Frontal cortex (tissue), 4 donors: ENCODE results near the gene ZMAT3. TPM values are rescaled to one million over a fixed set of nuclear protein-coding genes. Genes with fewer than 3 reads are reported as not detected.

Experiments
- DNase-seq, 2 donors: peaks; one replicate each; pipeline ENCODE4 v3.0.0; 2012; ENCODE audit warnings: low spot score in 2 of 2
- FAIRE-seq: peaks from 2 replicates; lab custom pipeline; 2012; peaks lifted over from hg19 to GRCh38; lab: Jason Lieb, UNC
- total RNA-seq: library from RNA; depleted of rRNA; stranded (reverse); fragments of >200 nt; gene quantifications from one replicate; pipeline ENCODE4 v1.2.3, GENCODE V29; 2014
- donor health status: control.
- donor health status: control.
- donor health status: control.

ZMAT3 gene
- total RNA-seq, 1 donor from 2014 or later = 6.1 TPM

- DNase-seq = no peak
Observed at GRCh38 chr3:179028408-179028807, 43.2 kb downstream of the ZMAT3 start.

GRCh38 chr3:179027326-179027900, 44.2 kb downstream of the ZMAT3 start:
- no peak for FAIRE-seq
- DNase-seq = no peak

More at GRCh38 chr3:179028408-179028807, 43.2 kb downstream of the ZMAT3 start:
- no peak for FAIRE-seq

- FAIRE-seq (no peak), DNase-seq (no peak)
Observed at GRCh38 chr3:179026636-179027035, 45.0 kb downstream of the ZMAT3 start.

DNA sequence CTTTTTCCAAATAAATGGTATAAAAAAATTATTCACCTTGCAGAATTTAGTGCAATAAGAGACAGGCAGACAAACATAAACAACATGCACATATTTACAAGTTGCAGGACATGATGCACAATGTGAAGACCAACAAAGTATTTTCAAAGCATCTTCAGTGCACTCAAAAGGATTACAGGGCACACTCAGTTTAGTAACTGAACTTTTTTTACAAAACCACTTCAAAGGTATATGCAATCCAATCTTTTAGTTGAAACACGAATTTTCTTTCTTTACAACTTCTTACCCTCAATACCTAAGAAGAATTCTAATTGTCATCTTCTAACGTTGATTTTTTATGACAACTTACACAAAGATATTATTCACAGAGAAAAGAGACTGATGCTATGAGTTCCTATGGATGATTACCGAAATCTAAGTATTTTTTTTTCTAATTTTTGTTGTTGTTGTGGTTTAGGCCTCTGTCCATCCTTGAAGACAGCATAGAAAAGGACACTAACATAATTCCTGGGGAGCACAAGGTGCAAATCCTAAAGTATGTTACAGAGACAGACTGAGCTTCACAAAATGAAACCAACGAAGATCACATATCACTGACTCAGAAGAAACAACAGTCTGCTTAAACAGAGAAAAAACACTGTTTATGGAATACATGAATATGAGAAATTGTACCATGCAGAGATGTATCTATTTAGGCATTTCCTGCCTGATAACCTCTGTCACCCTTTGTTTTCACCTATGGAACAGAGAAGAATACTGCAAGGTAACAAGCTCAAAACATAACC, 50.3 kb downstream of the ZMAT3 start:
- FAIRE-seq = no peak
- DNase-seq = no peak

GRCh38 chr3:179020112-179020511, 51.5 kb downstream of the ZMAT3 start:
- no peak for DNase-seq
- no peak for FAIRE-seq

GRCh38 chr3:179018808-179019207, 52.8 kb downstream of the ZMAT3 start:
- no peak for FAIRE-seq
- no peak for DNase-seq

GRCh38 chr3:179016979-179017670, 54.5 kb downstream of the ZMAT3 start:
- no peak for DNase-seq
- FAIRE-seq = no peak

DNA sequence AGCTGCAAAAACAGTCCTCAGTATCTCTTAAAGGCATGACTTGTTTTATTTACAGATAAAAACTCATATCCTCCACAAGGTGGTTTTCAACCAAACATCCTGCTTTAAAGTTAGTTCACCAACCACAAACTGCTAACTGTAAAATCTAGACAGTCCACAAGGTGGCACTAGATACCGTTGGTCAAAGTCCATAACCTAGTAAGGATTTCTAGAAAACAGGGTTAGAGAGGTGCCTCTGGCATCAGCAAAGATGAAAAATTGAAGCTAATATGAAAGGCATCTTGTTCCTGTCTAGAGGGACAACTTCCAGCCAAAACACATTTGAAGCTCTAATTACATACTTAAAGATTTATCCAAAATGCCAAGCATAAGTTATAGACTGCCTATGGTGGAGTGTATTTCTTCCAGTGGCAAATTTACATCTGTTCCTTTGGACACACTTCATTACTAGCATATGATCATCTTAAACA, 56.0 kb downstream of the ZMAT3 start:
- peak; percentile 57 for FAIRE-seq
- no peak for DNase-seq

- DNase-seq = no peak
- no peak for FAIRE-seq
Observed at GRCh38 chr3:179005706-179006105, 65.9 kb downstream of the ZMAT3 start.

GRCh38 chr3:179005213-179005612, 66.4 kb downstream of the ZMAT3 start:
- no peak for DNase-seq
- FAIRE-seq = no peak

DNA sequence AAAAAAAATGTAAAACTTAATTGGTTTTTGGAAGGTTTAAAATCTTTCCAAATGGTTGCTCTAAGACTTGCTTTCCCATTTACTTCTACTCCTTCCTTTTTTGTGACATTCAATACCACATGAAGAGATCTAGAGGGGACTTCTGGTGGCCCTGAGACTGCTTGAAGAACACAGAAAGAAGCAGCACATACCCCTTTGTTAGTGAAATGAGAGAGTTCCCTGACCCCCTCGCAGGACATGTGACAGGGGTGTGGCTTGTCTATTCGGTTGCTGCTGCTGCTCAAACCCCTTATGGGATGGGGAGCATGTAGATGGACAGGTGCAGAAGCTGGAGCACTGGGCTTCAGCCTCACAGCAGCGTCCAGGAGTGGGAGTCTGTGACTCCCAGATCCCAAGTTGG, 71.0 kb downstream of the ZMAT3 start:
- no peak for FAIRE-seq
- DNase-seq = no peak

DNA sequence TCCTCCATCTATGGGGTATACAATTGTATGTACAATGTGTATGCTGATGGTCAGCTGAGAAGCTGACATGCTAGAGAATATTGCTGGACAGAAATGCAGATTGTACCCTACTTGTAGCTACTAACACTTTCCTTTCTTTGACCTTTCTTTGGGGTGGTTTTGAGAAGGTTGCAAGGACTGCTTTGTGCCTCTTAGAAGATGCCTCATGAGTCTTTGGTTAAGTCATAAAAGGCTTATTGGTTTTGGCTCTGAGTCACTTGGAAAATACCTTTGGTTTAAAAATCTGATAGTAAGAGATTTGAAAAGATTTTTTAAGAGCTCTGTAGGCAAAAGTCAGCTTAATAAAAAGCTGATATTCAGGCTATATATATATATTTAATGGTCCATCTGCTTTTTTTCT, 71.5 kb downstream of the ZMAT3 start:
- no peak for DNase-seq
- no peak for FAIRE-seq

- DNase-seq (no peak), FAIRE-seq (no peak)
Observed at GRCh38 chr3:178996399-178996798, 75.2 kb downstream of the ZMAT3 start.

- DNase-seq (no peak), FAIRE-seq (no peak)
Observed at GRCh38 chr3:178990293-178990692, 81.3 kb downstream of the ZMAT3 start.

GRCh38 chr3:178989821-178990220, 81.8 kb downstream of the ZMAT3 start:
- no peak for DNase-seq
- FAIRE-seq = no peak

GRCh38 chr3:178987745-178988144, 83.9 kb downstream of the ZMAT3 start:
- FAIRE-seq = no peak
- DNase-seq = no peak

GRCh38 chr3:178986456-178986855, 85.2 kb downstream of the ZMAT3 start:
- FAIRE-seq (no peak), DNase-seq (no peak)

DNA sequence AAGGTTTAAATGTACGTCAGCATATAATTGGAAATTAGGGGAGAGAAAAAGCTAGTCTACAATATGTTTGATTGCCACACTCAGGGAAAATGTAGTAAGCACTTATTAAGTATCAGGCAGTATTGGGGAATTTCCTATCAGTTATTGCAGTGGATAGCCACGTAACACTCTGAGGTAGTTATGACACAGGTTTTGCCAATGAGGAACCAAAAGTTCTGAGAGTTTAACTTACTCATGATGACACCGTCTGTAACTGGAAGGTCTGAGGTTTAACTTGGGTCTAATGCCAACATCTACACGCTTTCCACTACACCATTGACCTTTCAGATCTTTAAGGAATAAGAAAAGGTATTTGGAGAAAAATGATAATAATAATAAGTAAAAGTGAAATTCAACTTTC, 89.5 kb downstream of the ZMAT3 start:
- no peak for DNase-seq
- FAIRE-seq = no peak

DNA sequence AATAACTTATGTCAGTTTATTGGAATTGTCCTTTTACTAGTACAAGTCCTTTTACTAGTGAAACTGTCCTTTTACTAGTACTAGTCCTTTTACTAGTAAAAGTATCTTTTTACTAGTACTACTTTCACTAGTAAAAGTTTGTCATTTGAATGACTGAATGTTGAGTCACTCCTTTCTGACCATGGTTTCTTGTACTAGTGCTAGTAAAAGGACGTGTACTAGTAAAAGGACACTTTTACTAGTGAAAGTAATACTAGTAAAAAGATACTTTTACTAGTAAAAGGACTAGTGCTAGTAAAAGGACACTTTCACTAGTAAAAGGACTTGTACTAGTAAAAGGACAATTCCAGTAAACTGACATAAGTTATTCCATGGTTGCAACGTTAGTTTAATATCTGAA, 96.3 kb downstream of the ZMAT3 start:
- DNase-seq = no peak
- no peak for FAIRE-seq

- FAIRE-seq = no peak
- no peak for DNase-seq
Observed at GRCh38 chr3:178971614-178972013, 100.0 kb downstream of the ZMAT3 start.
